Nephron progenitor cell (in vitro differentiated cells): Measurements from ENCODE around the gene LEUTX.

ENCODE experiments used
- DNase-seq: peaks from one replicate; pipeline ENCODE4 v3.0.0; 2021
- H3K27ac Mint-ChIP-seq: 2 replicates; pipeline ENCODE4 v1.8.0; 2021; ENCODE audit warnings: mild to moderate bottlenecking, moderate library complexity, mixed read lengths
- H3K27me3 Mint-ChIP-seq: 2 replicates; pipeline ENCODE4 v1.8.0; 2021; ENCODE audit warnings: mild to moderate bottlenecking, low read depth, mixed read lengths; ENCODE audit not compliant: poor library complexity
- H3K36me3 Mint-ChIP-seq: 2 replicates; pipeline ENCODE4 v1.8.0; 2021; ENCODE audit warnings: low read depth, mixed read lengths
- H3K4me1 Mint-ChIP-seq: 2 replicates; pipeline ENCODE4 v1.8.0; 2021; ENCODE audit warnings: mixed read lengths
- H3K4me3 Mint-ChIP-seq: 2 replicates; pipeline ENCODE4 v1.8.0; 2021; ENCODE audit warnings: mild to moderate bottlenecking, moderate library complexity, mixed read lengths
- H3K9me3 Mint-ChIP-seq: 2 replicates; pipeline ENCODE4 v1.8.0; 2021; ENCODE audit warnings: mild to moderate bottlenecking, moderate library complexity, mixed read lengths
- TF ChIP-seq, protein P1 (sequence below): fragments of 200-600 bp; sonication (generic); IDR thresholded peaks from 2 replicates; pipeline ENCODE4 v1.5.0; 2021; ENCODE audit warnings: antibody characterized with exemption

The LEUTX gene

DNA sequence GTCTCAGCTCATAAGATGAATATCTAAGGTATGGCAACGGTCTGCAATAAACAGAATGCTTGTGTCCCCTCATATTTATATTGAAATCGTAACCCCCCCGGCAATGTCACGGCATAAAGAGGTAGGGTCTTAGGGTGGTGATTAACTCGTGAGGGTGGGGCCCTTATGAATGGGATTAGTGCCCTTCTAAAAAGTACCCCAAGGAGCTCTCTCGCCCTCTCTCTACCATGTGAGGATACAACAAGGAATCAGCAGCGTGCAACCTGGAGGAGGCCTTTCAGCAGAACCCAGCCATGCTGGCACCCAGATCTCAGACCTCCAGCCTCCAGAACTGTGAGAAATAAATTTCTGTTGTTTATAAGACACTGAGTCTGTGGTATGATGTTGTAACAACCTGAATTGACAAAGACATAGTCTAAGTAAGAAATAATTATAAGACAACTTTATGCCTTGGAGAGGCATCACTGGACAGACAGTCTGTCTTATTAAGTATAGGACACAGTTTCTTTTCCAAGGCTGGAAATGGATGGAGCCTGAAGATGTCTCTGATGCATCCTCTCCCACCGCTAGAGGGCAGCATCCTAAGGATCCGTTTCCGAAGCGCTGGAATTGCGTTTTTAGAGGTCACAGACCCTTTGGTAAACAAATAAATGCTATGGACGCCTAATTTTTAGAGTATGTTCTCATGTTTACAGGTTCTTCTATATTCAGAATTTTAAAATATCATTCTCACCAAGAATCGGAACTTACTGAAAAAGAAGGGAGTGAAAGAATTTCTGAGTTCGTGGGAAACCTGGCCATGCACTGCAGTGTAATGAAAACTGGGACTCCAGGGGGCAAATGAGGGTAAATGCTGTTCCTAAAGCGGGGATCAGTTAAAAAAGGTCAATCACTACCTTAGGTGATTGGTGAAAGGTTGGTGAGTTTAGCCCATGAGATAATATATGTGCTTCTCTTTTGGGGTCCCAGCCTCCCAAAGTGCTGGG lies 13.3 kb upstream of the LEUTX start:
- Mint-ChIP-seq H3K9me3 (peaks cover 8% of the 10 kb centered on the region), H3K4me3 (no peak overlapping the region), H3K27me3 (peaks cover 13% of the 10 kb centered on the region), H3K27ac (no peak overlapping the region), H3K4me1 (peaks cover 7% of the 10 kb centered on the region), H3K36me3 (no peaks in the 10 kb centered on the region)
- peak; percentile 72 for DNase-seq
- TF ChIP-seq, protein P1, sequence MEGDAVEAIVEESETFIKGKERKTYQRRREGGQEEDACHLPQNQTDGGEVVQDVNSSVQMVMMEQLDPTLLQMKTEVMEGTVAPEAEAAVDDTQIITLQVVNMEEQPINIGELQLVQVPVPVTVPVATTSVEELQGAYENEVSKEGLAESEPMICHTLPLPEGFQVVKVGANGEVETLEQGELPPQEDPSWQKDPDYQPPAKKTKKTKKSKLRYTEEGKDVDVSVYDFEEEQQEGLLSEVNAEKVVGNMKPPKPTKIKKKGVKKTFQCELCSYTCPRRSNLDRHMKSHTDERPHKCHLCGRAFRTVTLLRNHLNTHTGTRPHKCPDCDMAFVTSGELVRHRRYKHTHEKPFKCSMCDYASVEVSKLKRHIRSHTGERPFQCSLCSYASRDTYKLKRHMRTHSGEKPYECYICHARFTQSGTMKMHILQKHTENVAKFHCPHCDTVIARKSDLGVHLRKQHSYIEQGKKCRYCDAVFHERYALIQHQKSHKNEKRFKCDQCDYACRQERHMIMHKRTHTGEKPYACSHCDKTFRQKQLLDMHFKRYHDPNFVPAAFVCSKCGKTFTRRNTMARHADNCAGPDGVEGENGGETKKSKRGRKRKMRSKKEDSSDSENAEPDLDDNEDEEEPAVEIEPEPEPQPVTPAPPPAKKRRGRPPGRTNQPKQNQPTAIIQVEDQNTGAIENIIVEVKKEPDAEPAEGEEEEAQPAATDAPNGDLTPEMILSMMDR: peak; percentile 76

DNA sequence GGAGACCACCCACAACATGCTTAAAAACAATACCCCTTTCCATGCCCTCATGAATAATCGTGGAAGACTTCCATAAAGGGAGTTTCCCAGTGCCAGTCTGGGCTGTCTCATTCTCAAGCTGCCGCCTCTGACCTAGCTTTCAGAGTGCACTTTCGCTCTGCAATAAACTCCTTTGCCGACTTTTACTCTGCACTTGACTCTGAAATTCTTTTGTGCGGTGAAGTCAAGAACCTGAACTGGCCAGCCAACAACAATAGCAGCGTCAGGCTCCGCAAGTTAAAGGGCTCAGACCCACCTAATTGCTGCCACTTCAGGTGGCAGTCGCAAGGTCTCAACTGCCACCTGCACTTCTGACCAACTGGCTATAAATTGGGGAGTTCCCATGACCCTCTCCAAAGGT lies 10.3 kb upstream of the LEUTX start:
- H3K27ac Mint-ChIP-seq: no peak overlapping the region
- peaks cover 7% of the 10 kb centered on the region for H3K4me1 Mint-ChIP-seq
- H3K4me3 Mint-ChIP-seq: no peak overlapping the region
- H3K9me3 Mint-ChIP-seq: peaks cover 8% of the 10 kb centered on the region
- TF ChIP-seq, protein P1: no peak
- no peaks in the 10 kb centered on the region for H3K36me3 Mint-ChIP-seq
- DNase-seq: no peak
- peaks cover 25% of the 10 kb centered on the region for H3K27me3 Mint-ChIP-seq

DNA sequence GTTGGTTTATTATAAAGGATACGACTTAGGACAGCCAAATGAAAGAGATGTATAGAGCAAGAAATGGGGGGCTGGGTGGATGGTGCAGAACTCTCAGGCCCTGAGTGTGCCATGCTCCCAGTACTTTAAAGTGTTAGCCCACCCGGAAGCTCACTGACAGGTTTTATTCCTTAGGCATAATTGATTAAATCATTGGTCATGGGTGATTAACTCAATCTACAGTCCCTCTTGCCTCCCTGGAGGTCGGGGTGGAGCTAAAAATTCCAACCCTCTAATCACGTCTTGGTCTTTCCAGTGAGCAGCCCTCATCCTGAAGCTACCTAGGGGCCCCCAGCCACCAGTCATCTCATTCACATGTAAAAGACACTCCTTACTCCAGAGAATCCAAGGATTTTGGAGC lies 9.9 kb upstream of the LEUTX start:
- DNase-seq: no peak

DNA sequence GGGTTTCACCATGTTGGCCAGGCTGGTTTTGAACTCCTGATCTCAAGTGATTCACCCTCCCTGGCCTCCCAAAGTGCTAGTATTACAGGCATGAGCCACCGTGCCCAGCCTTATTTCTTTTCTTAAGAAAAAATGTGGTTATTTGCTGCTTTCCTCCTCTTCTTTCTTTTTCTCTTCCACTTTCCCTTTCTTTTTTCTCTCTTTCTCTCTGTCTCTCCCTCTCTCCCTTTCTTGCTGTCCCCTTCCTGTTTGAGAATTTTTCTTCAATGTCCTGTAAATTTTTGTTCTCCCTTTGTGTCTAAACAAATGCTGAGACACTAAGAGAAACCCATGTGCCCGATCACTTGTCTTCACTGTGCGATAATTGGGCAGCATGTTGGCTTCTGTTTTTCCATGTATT lies 2.2 kb downstream of the LEUTX start:
- no peak overlapping the region for H3K4me3 Mint-ChIP-seq
- DNase-seq: no peak

More for the DNA sequence above, 9.9 kb upstream of the LEUTX start:
- Mint-ChIP-seq H3K27me3 (peaks cover 25% of the 10 kb centered on the region), H3K9me3 (peaks cover 8% of the 10 kb centered on the region), H3K36me3 (no peaks in the 10 kb centered on the region), H3K4me1 (peaks cover 7% of the 10 kb centered on the region), H3K27ac (no peak overlapping the region), H3K4me3 (no peak overlapping the region)
- TF ChIP-seq, protein P1: no peak

DNA sequence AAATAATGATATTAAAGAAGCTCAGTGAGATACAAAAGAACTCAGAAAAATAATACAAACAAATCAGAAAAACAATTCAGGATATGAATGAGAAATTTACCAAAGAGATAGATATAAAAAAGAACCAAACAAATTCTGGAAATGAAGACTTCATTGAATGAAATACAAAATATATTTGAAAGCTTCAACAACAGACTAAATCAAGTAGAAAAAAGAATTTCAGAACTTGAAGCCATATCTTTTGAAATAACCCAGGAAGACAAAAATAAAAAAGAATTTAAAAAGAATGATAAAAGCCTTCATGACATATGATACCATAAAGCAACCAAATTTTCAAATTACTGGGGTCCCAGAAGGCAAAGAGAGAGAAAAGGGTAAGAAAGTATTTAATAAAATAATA lies 9.6 kb downstream of the LEUTX start:
- no peak overlapping the region for H3K4me3 Mint-ChIP-seq
- H3K27me3 Mint-ChIP-seq: peaks cover 28% of the 10 kb centered on the region
- H3K9me3 Mint-ChIP-seq: peaks cover 29% of the 10 kb centered on the region
- TF ChIP-seq, protein P1: no peak
- H3K36me3 Mint-ChIP-seq: peaks cover 4% of the 10 kb centered on the region
- DNase-seq: no peak
- H3K4me1 Mint-ChIP-seq: peaks cover 5% of the 10 kb centered on the region
- no peak overlapping the region for H3K27ac Mint-ChIP-seq

More for the DNA sequence above, 2.2 kb downstream of the LEUTX start:
- H3K27me3 Mint-ChIP-seq: peaks cover 53% of the 10 kb centered on the region
- H3K27ac Mint-ChIP-seq: no peak overlapping the region
- TF ChIP-seq, protein P1: no peak
- H3K9me3 Mint-ChIP-seq: no peaks in the 10 kb centered on the region
- no peaks in the 10 kb centered on the region for H3K4me1 Mint-ChIP-seq
- no peaks in the 10 kb centered on the region for H3K36me3 Mint-ChIP-seq
